ENCODE data around the gene OTOG. TPM values are rescaled to one million over a fixed set of nuclear protein-coding genes. Genes with fewer than 3 reads are reported as not detected.

Gene OTOG
- total RNA-seq, 2 donors from 2014 or later, result not detected

DNA sequence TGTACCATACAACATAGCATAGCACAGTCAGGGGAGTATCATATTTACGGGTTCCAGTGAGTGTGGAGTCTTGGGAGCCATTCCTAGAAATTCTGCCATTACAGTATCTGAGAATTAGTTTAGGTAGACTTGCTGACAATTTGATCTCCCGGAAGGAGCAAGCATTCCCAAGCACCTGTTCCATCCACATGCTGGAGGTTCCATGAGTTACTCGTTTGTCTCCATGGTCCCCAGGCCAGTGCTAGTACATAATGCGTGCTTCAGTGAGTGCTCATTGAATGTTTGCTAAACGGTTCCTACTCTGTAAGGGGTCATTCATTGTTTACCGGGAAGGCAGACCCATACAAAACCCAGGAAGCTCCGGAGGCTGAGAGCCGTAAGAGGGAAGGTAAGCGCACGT is 144.9 kb downstream of the OTOG start:
- TF ChIP-seq, protein P1, sequence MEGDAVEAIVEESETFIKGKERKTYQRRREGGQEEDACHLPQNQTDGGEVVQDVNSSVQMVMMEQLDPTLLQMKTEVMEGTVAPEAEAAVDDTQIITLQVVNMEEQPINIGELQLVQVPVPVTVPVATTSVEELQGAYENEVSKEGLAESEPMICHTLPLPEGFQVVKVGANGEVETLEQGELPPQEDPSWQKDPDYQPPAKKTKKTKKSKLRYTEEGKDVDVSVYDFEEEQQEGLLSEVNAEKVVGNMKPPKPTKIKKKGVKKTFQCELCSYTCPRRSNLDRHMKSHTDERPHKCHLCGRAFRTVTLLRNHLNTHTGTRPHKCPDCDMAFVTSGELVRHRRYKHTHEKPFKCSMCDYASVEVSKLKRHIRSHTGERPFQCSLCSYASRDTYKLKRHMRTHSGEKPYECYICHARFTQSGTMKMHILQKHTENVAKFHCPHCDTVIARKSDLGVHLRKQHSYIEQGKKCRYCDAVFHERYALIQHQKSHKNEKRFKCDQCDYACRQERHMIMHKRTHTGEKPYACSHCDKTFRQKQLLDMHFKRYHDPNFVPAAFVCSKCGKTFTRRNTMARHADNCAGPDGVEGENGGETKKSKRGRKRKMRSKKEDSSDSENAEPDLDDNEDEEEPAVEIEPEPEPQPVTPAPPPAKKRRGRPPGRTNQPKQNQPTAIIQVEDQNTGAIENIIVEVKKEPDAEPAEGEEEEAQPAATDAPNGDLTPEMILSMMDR (IDR thresholded peaks at IDR 0.05), result no peak
- Histone ChIP-seq H3K9me3 (no peaks in the 10 kb centered on the region), H3K36me3 (no peaks in the 10 kb centered on the region), H3K4me1 (no peaks in the 10 kb centered on the region), H3K27me3 (peaks cover 20% of the 10 kb centered on the region), H3K27ac (no peak overlapping the region), H3K9ac (ENCODE audit: low read depth in 2 of 2, low read length in 2 of 2) (no peak overlapping the region), H3K4me3 (no peak overlapping the region)
- intact Hi-C loops (cut with DNase I), result no loop called here
- DNase-seq, result no peak

DNA sequence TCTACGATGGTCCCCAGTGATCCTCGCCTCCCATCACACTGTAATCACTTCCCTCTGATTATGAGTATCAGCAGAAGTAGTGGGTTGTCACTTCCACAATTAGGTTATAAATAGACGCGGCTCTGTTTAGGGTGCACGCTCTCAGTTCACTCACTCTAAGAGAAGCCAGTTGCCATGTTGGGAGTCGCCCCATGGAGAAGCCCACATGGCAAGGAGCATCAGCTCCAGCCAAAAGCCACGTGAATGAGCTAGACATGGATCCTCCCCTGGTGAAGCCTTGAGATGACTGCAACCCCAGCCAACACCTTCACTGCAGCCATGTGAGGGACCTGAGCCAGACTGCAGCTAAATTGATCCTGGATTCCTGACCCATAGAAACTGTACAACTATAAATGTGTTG is 145.9 kb downstream of the OTOG start:
- Histone ChIP-seq H3K36me3 (no peaks in the 10 kb centered on the region), H3K27me3 (peaks cover 20% of the 10 kb centered on the region), H3K9me3 (no peaks in the 10 kb centered on the region), H3K4me3 (no peak overlapping the region), H3K9ac (ENCODE audit: low read depth in 2 of 2, low read length in 2 of 2) (no peak overlapping the region), H3K4me1 (no peaks in the 10 kb centered on the region), H3K27ac (no peak overlapping the region)
- TF ChIP-seq, protein P1 (IDR thresholded peaks at IDR 0.05), result no peak
- no peak for DNase-seq
- intact Hi-C loops (cut with DNase I), result no loop called here

DNA sequence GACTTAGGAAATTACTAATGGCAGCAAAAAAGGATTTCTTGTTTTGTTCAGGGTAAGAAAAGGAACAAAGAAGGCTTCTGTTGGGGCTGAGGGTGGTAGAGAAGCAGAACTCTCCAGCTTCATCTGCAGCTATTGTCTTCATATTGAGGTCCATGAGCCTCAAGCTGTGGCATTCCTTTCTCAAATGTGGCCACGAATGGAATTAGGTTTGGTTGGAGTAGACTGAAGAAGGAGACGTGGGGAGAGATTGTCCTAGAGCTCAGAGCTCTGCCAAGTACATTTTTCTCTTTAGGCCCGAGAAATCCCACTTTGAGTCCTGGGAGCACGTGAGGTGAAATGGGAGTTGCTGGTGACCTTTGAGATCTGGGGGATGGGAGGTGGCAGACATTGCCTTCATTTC is 146.5 kb downstream of the OTOG start:
- Histone ChIP-seq H3K27me3 (peaks cover 20% of the 10 kb centered on the region), H3K27ac (no peak overlapping the region), H3K4me3 (no peak overlapping the region), H3K9ac (ENCODE audit: low read depth in 2 of 2, low read length in 2 of 2) (no peak overlapping the region), H3K36me3 (no peaks in the 10 kb centered on the region), H3K4me1 (no peaks in the 10 kb centered on the region), H3K9me3 (no peaks in the 10 kb centered on the region)
- intact Hi-C loops (cut with DNase I), result no loop called here
- TF ChIP-seq, protein P1 (IDR thresholded peaks at IDR 0.05), result no peak
- DNase-seq, result no peak

DNA sequence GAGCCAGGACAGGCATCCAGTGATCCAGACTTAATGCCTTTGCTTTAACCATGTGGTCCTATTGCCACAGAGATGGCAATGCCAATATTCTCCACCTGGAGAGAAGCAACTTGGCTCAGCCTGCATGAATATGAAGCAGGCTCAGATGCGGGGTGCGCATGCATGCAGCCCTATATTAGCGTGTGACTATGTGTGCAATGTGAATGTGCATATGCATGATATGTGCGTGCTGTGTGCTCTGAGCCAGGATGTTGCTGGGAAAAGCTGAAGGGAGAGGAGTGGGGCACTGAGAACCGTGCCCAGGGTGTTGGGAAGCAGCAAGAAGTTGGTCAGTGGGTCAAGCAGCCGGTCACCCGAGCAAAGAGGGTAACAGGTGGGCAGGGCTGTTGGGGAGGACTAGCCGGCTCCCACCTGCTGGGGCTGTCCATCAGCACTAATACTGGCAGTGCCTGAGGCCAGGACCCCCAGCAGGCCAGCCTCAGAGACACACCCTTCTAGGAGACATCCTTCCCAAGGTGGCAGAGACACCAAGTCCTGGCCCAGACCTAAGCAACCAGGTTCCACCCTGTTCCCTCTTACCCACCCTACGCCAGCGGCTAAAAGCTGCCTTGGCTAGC is 147.5 kb downstream of the OTOG start:
- Histone ChIP-seq H3K36me3 (no peaks in the 10 kb centered on the region), H3K9ac (ENCODE audit: low read depth in 2 of 2, low read length in 2 of 2) (no peak overlapping the region), H3K27me3 (peaks cover 20% of the 10 kb centered on the region), H3K4me3 (no peak overlapping the region), H3K27ac (no peak overlapping the region), H3K4me1 (no peaks in the 10 kb centered on the region), H3K9me3 (no peaks in the 10 kb centered on the region)
- no peak for DNase-seq
- TF ChIP-seq, protein P1 (IDR thresholded peaks at IDR 0.05), result no peak
- intact Hi-C loops (cut with DNase I), result no loop called here

DNA sequence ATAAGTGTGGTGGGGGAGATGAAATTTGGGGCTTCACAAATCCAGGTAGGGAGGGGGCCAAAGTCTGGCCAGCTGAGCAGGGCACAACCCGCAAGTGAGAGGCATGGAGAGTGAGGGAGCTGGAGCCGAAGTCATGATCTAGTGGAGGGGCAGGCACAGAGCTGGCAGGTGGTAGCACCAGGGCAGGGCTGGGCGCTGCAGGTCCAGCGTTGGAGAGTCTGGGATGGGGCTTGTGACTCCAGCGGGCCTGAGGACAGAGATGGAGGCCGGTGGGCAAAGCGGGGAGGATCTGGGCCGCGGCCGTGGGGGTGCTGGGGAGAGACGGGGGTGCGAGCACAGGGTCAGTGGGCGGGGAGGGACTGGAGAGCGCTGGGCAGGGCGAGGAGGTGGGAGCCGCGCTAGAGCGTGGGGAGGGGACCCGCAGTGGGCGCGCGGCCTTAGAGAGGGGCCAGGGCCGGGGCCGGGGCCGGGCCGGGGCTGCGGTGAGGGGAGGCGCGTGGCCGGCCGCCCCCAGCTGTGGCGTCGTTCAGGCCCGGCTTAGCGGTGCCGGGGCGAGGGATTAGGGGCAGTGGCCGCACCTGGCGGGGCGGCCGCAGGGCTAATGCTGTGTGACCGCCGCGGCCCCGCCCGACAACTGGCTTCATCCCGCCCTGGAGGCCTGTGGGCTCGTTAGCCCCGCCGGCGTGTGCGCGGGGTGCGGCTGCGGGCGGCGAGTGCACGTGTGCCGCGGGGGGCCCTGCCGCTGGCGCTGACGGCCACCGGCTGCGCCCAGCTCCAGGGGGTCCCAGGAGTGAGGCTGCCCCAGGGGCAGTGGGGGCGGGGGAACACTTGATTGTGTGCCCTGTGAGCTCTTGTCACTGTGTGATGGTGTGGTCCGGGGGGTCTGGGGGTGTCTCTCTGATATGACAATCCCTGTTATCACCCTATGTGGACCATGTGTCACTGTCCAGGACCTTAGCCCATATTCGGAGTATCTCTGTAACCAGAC is 148.7 kb downstream of the OTOG start:
- Histone ChIP-seq H3K4me3 (no peak overlapping the region), H3K27ac (no peak overlapping the region), H3K9ac (ENCODE audit: low read depth in 2 of 2, low read length in 2 of 2) (no peak overlapping the region), H3K9me3 (no peaks in the 10 kb centered on the region), H3K4me1 (no peaks in the 10 kb centered on the region), H3K36me3 (no peaks in the 10 kb centered on the region), H3K27me3 (peaks cover 20% of the 10 kb centered on the region)
- DNase-seq, result no peak
- intact Hi-C loops (cut with DNase I), result no loop called here
- TF ChIP-seq, protein P1 (IDR thresholded peaks at IDR 0.05), result no peak

Data from colonic mucosa (tissue), 4 donors.